Stimulated activated CD8-positive, alpha-beta memory T cell treated with anti-CD3 and anti-CD28 coated beads, Interleukin-7, amount 100 ng/mL, for 48 hours (primary cell): ENCODE results near the gene ZNF618.

ENCODE experiments used
- DNase-seq, 2 donors: peaks; one replicate each; pipeline ENCODE4 v3.0.0-alpha.2; 2020; ENCODE audit warnings: low read depth in 1 of 2; ENCODE audit errors: extremely low read depth in 1 of 2

The ZNF618 gene

GRCh38 chr9:113910036-113910639 is 34.0 kb downstream of the ZNF618 start:
- DNase-seq: no peak

GRCh38 chr9:113911850-113912557 is 35.9 kb downstream of the ZNF618 start:
- no peak for DNase-seq

DNA sequence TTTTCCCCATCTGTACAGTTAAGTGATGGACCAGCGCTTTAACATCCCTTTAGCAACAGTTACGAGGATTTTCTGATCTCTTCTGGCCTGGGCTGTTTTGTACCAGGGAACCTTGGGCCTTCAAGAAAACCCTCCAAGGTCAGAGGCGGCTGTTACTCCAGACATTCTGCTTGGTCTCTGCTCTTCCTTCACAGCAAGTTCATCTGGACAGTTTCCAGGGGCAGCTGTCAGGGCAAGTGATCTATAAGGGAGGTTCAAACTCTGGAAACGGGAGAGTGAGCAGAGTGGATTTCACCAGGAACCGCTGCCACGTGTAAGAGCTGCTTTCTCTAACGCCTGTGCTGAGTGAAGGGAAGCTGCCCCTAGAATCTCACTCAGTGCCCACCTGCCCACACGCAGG is 36.7 kb downstream of the ZNF618 start:
- no peak for DNase-seq

GRCh38 chr9:113913426-113914195 is 37.5 kb downstream of the ZNF618 start:
- DNase-seq: no peak

DNA sequence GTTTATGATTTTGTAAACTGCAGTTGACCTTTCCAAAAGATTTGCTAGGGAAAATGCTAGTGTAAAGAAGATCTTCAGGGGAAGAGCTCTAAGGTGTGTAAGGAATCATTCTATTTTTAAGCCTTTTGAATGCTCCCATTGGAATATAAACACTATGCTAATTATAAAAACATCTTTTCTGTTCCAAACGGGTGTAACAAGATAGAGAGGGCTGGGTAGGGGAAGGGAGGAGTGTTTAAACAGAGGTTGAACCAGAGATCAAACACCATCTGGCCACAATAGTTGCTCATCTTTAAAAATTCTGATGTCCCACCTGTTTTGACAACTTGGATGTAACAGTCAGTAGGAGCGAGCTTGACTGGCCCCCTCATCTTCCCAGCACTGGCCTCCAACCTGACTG is 38.4 kb downstream of the ZNF618 start:
- no peak for DNase-seq

DNA sequence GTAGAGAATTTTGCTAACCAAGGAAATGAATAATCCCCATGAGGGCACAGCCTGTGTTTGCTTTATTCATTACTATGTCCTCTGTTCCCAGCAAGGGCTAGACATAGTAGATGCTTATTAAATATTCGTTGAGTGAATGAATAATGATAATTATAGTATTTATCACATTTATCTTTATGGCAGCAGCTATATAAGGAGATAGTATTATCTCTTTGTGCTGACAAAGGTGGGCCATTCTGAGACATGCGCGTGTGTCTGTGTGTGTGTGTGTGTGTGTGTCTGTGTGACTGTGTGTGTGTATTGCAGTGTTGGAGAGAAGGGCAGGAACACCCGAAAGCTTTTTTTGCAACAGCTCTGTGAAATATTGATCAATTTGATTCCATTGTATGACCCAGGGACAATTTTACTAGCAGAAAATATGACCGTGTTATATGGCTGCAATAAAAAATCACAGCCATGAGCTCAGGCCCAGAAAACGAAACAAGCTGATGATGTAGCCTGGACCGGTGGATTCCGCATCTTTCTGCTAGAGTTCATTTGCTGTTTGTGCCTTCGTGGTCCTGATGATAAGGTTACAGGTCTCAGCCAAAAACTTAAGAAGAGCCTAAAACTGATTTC is 39.8 kb downstream of the ZNF618 start:
- DNase-seq: no peak

DNA sequence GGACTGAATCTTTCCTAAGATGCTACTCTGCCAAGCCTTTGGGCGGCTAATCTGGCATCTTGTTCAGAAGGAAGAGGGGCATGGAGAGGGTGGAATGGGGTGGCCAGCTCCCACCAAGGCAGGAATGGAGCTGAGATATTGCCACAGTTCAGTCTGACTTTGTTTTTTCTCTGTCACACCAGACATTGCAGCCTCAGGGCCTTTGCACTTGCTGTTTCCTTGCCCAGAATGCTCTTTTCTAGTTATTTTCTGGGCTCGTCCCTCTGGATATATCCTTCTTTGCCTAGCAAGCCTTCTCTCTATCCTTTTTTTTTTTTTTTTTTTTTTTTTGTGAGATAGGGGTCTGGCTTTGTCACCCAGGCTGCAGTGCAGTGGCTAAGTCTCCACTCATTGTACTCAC is 40.8 kb downstream of the ZNF618 start:
- DNase-seq: no peak

DNA sequence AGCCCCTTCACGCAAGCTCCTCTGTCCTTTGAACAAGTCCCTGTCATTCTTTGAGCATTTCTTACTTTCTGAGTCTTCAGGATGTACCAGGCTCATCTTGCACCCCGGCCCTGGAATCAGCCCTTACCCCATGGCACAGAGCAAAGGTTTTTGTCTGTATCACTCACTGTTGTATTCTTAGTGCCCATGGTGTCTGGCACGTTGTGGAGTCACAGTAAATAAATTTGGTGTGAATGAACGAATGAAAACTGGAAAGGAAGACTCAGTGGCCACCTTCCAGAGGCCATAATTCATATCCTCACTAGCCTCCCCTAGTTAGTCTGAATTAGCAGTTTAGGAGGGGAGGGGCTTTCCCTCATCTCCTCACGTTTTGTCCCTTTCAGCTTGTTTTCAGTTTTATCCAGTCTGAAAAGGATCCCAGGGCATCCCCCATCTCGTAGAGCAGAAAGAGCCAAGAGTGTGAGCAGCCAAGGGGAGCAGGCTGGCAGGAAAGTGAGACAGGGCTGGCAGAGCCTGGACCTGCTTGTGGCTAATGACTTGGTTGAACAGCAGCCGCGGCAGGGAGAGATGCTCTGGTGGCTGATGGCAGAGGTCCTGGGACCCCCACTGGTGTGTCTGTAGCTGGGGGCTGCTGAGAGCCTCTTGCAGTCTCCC is 42.7 kb downstream of the ZNF618 start:
- DNase-seq: no peak

DNA sequence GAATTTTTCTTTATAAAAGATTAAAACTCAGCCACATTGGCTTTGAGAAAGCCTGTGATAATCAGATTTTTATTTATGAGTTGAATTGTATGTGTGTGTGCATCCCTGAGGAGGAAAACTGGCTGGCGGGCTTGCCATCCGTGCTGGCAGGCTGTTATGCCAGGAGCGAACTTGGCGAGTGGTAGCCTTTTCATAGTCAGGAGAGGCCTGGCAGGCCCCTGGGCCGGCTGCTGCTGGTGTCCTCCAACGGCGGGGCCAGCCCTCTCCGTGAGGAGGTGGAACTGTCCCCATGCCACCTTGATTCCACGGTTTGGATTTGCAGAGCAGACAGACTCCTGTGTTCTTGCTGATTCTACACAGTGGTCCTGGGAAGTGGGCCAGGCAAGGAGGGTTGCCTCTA is 43.3 kb downstream of the ZNF618 start:
- DNase-seq: no peak

DNA sequence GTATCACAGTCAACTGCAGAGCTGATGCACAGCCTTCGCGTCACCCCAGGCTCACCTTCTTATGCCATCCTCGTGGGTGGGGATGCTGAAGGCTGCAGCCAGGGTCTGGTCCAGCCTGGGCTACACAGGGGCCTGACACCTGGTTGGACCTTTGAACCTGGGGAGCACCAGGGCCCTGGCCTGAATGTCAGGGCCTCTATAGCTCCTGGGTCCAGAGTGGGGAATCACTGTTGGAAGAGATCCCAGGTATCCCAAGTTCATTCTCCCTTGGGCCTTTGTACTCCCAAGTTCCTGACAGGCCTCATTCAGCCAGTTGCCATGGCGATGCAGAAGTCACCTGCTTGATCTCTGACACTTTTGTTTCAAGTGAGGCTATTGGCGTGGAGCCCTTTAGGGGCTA is 43.8 kb downstream of the ZNF618 start:
- no peak for DNase-seq

- no peak for DNase-seq
Measured at GRCh38 chr9:113920872-113921271, 44.8 kb downstream of the ZNF618 start.

- no peak for DNase-seq
Measured at GRCh38 chr9:113921396-113921925, 45.4 kb downstream of the ZNF618 start.

DNA sequence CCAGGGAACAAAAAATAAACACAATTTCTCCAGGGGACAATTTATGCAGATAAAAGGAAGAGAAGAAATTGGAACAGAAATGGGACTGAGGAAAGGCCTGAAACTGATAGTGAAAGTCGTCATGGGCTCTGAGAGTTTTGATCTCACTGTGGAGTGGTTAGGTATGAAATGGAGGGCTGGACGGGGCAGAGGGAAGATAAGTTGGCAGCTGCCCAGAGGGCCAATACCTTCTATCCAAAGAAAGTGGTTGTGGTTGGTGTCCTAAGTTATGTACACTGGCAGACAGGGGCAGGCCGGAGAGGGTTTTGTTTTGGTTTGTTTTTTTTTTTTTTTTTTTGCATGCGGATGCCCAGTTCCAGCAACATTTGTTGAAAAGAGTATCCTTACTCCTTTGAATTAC is 46.1 kb downstream of the ZNF618 start:
- no peak for DNase-seq

DNA sequence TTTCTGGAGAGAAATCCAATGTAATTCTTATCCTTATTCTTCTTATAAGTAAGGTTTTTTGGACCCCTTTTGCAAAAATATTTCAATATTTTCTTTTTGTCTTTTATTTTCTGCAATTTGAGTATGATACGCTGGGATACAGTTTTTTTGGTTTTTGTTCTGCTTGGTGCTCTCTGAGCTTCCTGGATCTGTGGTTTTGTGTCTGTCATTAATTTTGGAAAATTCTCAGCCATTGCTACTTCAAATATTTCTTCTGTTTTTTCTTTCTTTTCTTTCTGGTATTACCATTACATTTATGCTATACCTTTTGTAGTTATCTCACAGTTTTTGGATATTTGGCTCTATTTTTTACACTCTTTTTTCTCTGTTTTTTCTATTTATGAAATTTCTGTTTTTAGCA is 50.1 kb downstream of the ZNF618 start:
- DNase-seq: no peak

DNA sequence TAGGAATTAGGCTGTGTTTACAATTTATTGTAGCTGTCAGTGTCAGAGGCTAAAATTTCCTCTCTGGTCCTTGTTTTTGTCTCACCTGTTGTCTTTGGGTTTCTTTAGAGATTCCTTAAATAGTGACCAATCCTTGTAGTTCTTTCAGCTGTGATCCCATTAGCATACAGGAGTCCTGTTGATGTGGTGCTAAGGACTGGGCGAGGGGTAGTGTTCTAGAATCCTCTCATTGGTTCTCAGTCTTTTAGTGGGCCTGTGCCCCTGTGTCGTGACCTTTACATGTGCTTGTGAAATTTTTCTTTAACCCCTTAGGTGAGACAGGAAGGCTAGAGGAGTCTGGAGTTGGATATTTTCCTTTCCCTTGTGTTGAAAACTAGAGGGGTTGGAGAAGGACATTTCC is 51.2 kb downstream of the ZNF618 start:
- no peak for DNase-seq

GRCh38 chr9:113928269-113928668 is 52.2 kb downstream of the ZNF618 start:
- no peak for DNase-seq

- DNase-seq: no peak
Measured at GRCh38 chr9:113929634-113930389, 53.7 kb downstream of the ZNF618 start.

GRCh38 chr9:113930390-113930783 is 54.3 kb downstream of the ZNF618 start:
- no peak for DNase-seq

DNA sequence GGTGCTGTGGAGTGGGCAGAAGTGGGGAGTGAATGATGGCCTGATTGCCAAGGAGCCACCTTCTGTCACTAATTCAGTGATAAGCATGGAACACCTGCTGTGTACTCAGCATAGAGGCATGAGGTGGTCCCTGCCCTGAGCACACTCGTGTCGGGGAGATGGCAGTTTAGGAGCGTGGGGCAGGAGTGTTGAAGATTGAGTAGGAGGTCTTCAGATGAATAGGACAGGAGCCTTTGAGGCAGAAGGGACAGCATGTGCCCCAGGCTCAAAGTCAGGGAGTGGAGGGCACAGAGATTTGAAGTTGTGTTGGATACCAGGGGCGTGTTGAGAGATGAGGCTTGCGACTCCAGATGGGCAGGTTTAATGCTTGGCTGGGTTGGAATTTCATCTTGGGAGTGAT is 55.0 kb downstream of the ZNF618 start:
- no peak for DNase-seq

DNA sequence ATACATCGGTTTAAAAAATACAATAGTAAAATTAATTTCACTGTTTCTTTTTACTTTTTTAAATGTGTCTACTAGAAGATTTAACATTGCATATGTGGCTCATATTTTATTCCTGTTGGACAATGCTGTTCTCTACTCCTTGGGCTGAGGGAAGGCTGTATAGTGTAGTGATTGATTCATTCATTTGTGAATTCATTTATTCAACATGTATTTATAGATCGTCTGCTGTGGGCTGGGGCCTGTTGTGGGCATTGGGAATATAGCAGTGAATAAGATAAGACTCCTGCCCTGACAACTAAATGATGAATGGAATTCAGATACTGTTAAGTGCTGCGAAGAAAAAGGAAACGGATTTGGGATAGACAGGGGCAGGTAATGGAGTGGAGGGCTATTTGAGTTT is 55.7 kb downstream of the ZNF618 start:
- no peak for DNase-seq
